ENCODE measurements around the gene SLC18B1. TPM values are rescaled to one million over a fixed set of nuclear protein-coding genes. Genes with fewer than 3 reads are reported as not detected.

Gene SLC18B1
- total RNA-seq, 1 experiment from 2014 or later: 24.1 TPM

DNA sequence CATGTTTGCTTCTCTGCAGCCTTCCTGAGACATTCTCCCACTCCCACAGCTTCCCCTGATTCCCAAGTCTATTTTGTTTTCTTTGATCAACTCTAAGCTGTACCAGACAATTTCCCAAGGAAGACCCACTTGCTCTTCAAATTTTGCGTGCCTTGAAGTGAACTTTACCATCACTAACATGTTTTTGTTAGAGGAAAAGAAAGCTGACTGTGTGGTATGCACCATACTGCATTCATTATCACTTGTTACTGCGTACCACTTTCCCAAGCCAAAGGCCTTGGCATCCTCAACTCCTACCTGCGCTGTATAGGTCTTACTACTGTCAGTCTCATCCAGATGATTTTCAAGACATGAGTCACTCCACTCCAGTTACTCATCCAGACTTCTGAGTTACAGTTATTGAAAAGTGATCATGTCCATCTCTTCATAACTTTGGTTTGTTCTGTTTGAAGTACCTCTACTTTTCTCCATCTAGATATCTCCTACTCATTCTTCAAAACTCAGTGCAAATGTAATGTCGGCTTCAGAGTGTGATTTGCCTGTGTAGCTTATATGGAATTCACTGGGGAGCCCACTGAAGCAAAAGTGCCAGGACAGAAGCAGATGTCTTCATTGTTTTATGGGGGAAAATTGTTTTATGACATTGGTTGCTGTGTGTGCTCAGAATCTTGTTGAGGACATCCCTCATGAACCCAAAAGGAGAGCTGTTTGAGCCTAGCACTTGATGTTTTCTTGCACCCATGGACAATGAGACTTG, 21.1 kb upstream of the SLC18B1 start:
- ATAC-seq: peak; percentile 14
- Mint-ChIP-seq H3K4me3 (no peak overlapping the region), H3K27me3 (ENCODE audit: low read depth) (0 out of 2 replicates have a peak, but pooled peaks cover under 1% of the 10 kb centered on the region), H3K27ac (peak overlapping the region; percentile 91), H3K9me3 (no peaks in the 10 kb centered on the region), H3K4me1 (peaks cover 58% of the 10 kb centered on the region), H3K36me3 (peaks cover 52% of the 10 kb centered on the region)
- DNase-seq (ENCODE audit: low spot score): no peak
- POLR2A ChIA-PET: interaction anchor here (0.6 to 1.4 kb wide), 5 partner anchors 8 to 612 kb away, joined by 3 read pairs; partner anchors contain the start of gene SLC18B1
- CTCF ChIA-PET: interaction anchor here (1.1 kb wide), 1 partner anchor 21 kb away, joined by 5 read pairs; the partner anchor contains the start of gene SLC18B1
- TF ChIP-seq, protein P1, sequence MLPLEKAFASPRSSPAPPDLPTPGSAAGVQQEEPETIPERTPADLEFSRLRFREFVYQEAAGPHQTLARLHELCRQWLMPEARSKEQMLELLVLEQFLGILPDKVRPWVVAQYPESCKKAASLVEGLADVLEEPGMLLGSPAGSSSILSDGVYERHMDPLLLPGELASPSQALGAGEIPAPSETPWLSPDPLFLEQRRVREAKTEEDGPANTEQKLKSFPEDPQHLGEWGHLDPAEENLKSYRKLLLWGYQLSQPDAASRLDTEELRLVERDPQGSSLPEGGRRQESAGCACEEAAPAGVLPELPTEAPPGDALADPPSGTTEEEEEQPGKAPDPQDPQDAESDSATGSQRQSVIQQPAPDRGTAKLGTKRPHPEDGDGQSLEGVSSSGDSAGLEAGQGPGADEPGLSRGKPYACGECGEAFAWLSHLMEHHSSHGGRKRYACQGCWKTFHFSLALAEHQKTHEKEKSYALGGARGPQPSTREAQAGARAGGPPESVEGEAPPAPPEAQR (CRISPR knock-in tag; IDR thresholded peaks at IDR 0.05): no peak
- TF ChIP-seq, protein P2, sequence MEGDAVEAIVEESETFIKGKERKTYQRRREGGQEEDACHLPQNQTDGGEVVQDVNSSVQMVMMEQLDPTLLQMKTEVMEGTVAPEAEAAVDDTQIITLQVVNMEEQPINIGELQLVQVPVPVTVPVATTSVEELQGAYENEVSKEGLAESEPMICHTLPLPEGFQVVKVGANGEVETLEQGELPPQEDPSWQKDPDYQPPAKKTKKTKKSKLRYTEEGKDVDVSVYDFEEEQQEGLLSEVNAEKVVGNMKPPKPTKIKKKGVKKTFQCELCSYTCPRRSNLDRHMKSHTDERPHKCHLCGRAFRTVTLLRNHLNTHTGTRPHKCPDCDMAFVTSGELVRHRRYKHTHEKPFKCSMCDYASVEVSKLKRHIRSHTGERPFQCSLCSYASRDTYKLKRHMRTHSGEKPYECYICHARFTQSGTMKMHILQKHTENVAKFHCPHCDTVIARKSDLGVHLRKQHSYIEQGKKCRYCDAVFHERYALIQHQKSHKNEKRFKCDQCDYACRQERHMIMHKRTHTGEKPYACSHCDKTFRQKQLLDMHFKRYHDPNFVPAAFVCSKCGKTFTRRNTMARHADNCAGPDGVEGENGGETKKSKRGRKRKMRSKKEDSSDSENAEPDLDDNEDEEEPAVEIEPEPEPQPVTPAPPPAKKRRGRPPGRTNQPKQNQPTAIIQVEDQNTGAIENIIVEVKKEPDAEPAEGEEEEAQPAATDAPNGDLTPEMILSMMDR (IDR thresholded peaks at IDR 0.05): no peak
- peak; percentile 57; the same call in 1 of the 2 replicates for TF ChIP-seq ZNF671 (CRISPR knock-in tag; IDR thresholded peaks at IDR 0.05)
- no peak for TF ChIP-seq ZNF423 (CRISPR knock-in tag; IDR thresholded peaks at IDR 0.05)
- TF ChIP-seq TEAD1 (CRISPR knock-in tag; IDR thresholded peaks at IDR 0.05): 0 out of 2 replicates have a peak, but pooled peaks have one; percentile 9
- TF ChIP-seq NFATC4 (CRISPR knock-in tag; IDR thresholded peaks at IDR 0.05): peak; percentile 21
- TF ChIP-seq, protein P3, sequence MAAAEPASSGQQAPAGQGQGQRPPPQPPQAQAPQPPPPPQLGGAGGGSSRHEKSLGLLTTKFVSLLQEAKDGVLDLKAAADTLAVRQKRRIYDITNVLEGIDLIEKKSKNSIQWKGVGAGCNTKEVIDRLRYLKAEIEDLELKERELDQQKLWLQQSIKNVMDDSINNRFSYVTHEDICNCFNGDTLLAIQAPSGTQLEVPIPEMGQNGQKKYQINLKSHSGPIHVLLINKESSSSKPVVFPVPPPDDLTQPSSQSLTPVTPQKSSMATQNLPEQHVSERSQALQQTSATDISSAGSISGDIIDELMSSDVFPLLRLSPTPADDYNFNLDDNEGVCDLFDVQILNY (CRISPR knock-in tag; IDR thresholded peaks at IDR 0.05): no peak
- TF ChIP-seq RORB (CRISPR knock-in tag; IDR thresholded peaks at IDR 0.05): no peak
- peak; percentile 92 for TF ChIP-seq EMX1 (CRISPR knock-in tag; IDR thresholded peaks at IDR 0.05)
- TF ChIP-seq, protein P4, sequence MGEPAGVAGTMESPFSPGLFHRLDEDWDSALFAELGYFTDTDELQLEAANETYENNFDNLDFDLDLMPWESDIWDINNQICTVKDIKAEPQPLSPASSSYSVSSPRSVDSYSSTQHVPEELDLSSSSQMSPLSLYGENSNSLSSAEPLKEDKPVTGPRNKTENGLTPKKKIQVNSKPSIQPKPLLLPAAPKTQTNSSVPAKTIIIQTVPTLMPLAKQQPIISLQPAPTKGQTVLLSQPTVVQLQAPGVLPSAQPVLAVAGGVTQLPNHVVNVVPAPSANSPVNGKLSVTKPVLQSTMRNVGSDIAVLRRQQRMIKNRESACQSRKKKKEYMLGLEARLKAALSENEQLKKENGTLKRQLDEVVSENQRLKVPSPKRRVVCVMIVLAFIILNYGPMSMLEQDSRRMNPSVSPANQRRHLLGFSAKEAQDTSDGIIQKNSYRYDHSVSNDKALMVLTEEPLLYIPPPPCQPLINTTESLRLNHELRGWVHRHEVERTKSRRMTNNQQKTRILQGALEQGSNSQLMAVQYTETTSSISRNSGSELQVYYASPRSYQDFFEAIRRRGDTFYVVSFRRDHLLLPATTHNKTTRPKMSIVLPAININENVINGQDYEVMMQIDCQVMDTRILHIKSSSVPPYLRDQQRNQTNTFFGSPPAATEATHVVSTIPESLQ (CRISPR knock-in tag; IDR thresholded peaks at IDR 0.05): no peak
- TF ChIP-seq, protein P5, sequence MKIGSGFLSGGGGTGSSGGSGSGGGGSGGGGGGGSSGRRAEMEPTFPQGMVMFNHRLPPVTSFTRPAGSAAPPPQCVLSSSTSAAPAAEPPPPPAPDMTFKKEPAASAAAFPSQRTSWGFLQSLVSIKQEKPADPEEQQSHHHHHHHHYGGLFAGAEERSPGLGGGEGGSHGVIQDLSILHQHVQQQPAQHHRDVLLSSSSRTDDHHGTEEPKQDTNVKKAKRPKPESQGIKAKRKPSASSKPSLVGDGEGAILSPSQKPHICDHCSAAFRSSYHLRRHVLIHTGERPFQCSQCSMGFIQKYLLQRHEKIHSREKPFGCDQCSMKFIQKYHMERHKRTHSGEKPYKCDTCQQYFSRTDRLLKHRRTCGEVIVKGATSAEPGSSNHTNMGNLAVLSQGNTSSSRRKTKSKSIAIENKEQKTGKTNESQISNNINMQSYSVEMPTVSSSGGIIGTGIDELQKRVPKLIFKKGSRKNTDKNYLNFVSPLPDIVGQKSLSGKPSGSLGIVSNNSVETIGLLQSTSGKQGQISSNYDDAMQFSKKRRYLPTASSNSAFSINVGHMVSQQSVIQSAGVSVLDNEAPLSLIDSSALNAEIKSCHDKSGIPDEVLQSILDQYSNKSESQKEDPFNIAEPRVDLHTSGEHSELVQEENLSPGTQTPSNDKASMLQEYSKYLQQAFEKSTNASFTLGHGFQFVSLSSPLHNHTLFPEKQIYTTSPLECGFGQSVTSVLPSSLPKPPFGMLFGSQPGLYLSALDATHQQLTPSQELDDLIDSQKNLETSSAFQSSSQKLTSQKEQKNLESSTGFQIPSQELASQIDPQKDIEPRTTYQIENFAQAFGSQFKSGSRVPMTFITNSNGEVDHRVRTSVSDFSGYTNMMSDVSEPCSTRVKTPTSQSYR (CRISPR knock-in tag; IDR thresholded peaks at IDR 0.05): no peak
- no peak for TF ChIP-seq GABPB1 (CRISPR knock-in tag; IDR thresholded peaks at IDR 0.05)
- TF ChIP-seq, protein P6, sequence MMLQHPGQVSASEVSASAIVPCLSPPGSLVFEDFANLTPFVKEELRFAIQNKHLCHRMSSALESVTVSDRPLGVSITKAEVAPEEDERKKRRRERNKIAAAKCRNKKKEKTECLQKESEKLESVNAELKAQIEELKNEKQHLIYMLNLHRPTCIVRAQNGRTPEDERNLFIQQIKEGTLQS (CRISPR knock-in tag; conservative IDR thresholded peaks at IDR 0.05): no peak
- TF ChIP-seq, protein P7, sequence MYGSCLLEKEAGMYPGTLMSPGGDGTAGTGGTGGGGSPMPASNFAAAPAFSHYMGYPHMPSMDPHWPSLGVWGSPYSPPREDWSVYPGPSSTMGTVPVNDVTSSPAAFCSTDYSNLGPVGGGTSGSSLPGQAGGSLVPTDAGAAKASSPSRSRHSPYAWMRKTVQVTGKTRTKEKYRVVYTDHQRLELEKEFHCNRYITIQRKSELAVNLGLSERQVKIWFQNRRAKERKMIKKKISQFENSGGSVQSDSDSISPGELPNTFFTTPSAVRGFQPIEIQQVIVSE (CRISPR knock-in tag; IDR thresholded peaks at IDR 0.05; ENCODE audit: borderline replicate concordance): no peak
- no peak for TF ChIP-seq NFE2L1 (CRISPR knock-in tag; IDR thresholded peaks at IDR 0.05)
- TF ChIP-seq, protein P8, sequence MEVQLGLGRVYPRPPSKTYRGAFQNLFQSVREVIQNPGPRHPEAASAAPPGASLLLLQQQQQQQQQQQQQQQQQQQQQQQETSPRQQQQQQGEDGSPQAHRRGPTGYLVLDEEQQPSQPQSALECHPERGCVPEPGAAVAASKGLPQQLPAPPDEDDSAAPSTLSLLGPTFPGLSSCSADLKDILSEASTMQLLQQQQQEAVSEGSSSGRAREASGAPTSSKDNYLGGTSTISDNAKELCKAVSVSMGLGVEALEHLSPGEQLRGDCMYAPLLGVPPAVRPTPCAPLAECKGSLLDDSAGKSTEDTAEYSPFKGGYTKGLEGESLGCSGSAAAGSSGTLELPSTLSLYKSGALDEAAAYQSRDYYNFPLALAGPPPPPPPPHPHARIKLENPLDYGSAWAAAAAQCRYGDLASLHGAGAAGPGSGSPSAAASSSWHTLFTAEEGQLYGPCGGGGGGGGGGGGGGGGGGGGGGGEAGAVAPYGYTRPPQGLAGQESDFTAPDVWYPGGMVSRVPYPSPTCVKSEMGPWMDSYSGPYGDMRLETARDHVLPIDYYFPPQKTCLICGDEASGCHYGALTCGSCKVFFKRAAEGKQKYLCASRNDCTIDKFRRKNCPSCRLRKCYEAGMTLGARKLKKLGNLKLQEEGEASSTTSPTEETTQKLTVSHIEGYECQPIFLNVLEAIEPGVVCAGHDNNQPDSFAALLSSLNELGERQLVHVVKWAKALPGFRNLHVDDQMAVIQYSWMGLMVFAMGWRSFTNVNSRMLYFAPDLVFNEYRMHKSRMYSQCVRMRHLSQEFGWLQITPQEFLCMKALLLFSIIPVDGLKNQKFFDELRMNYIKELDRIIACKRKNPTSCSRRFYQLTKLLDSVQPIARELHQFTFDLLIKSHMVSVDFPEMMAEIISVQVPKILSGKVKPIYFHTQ (CRISPR knock-in tag; IDR thresholded peaks at IDR 0.05): no peak; the same call in 1 of the 2 replicates
- TF ChIP-seq PRRX2 (CRISPR knock-in tag; IDR thresholded peaks at IDR 0.05): peak; percentile 10; the same call in 1 of the 2 replicates
- TF ChIP-seq, protein P9, sequence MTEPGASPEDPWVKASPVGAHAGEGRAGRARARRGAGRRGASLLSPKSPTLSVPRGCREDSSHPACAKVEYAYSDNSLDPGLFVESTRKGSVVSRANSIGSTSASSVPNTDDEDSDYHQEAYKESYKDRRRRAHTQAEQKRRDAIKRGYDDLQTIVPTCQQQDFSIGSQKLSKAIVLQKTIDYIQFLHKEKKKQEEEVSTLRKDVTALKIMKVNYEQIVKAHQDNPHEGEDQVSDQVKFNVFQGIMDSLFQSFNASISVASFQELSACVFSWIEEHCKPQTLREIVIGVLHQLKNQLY (CRISPR knock-in tag; IDR thresholded peaks at IDR 0.05): no peak
- TF ChIP-seq IRF2 (CRISPR knock-in tag; IDR thresholded peaks at IDR 0.05; ENCODE audit: borderline replicate concordance, low read depth): no peak
- TF ChIP-seq JUN (CRISPR knock-in tag; IDR thresholded peaks at IDR 0.05): no peak
- no peak for TF ChIP-seq ESRRA (CRISPR knock-in tag; IDR thresholded peaks at IDR 0.05; ENCODE audit: borderline replicate concordance)
- TF ChIP-seq GTF2I (CRISPR knock-in tag; conservative IDR thresholded peaks at IDR 0.05): no peak
- TF ChIP-seq ZBTB21 (CRISPR knock-in tag; IDR thresholded peaks at IDR 0.05; ENCODE audit: borderline replicate concordance): no peak
- no peak for TF ChIP-seq MXD4 (CRISPR knock-in tag; IDR thresholded peaks at IDR 0.05; ENCODE audit: borderline replicate concordance)
